WI38 (cell line): ENCODE results near the gene CSTPP1.
A peak's percentile ranks its signal among the peaks of the same experiment; 100 is the strongest.

Experiments used
- H3K4me3 ChIP-seq: 2 replicates; pipeline ENCODE4 v1.5.1; 2011; ENCODE audit warnings: low read depth, mild to moderate bottlenecking, control low read depth, low read length
- TF ChIP-seq, protein P1 (sequence below): IDR thresholded peaks from 2 replicates; pipeline ENCODE4 v1.5.1; 2012; ENCODE audit warnings: low read depth, mild to moderate bottlenecking, control low read depth, low read length

The CSTPP1 gene

DNA sequence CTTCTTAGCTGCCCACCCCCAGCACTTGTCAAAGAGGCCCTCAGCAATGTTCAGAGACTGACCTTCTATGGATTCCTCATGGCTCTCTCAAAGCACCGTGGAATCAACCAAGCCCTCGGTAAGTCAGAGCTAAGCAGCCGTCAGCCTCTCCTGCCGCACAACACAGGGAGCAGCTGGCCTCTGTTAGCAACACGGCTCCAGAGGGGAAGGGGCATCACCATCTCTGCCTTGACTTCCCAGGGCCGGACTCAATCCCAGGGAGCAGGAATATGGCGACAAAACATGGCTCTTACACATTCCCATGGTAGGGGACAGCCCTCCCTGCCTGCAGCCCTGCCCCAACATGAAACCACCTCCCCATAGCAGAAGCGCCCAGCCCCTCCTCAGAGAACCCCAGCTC lies 221.2 kb downstream of the CSTPP1 start:
- H3K4me3 ChIP-seq: no peak overlapping the region
- TF ChIP-seq, protein P1, sequence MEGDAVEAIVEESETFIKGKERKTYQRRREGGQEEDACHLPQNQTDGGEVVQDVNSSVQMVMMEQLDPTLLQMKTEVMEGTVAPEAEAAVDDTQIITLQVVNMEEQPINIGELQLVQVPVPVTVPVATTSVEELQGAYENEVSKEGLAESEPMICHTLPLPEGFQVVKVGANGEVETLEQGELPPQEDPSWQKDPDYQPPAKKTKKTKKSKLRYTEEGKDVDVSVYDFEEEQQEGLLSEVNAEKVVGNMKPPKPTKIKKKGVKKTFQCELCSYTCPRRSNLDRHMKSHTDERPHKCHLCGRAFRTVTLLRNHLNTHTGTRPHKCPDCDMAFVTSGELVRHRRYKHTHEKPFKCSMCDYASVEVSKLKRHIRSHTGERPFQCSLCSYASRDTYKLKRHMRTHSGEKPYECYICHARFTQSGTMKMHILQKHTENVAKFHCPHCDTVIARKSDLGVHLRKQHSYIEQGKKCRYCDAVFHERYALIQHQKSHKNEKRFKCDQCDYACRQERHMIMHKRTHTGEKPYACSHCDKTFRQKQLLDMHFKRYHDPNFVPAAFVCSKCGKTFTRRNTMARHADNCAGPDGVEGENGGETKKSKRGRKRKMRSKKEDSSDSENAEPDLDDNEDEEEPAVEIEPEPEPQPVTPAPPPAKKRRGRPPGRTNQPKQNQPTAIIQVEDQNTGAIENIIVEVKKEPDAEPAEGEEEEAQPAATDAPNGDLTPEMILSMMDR: no peak

DNA sequence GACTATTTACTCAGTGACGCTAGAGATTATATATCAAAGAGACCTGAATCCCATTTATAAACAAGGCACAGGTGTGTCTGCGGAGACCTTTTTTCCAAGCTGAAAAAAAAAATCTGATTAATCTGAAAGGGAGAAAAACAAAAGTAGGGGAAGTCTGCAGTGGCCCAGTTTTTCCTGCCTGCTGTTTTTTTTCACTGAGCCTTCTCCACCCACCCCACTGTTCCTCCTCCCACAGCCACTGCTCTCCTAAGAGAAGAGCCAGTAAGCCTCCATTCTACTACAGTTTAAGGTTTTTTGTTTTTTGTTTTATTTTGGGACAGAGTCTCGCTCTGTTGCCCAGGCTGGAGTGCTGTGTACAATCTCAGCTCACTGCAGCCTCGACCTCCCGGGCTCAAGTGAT lies 221.7 kb downstream of the CSTPP1 start:
- TF ChIP-seq, protein P1: no peak

DNA sequence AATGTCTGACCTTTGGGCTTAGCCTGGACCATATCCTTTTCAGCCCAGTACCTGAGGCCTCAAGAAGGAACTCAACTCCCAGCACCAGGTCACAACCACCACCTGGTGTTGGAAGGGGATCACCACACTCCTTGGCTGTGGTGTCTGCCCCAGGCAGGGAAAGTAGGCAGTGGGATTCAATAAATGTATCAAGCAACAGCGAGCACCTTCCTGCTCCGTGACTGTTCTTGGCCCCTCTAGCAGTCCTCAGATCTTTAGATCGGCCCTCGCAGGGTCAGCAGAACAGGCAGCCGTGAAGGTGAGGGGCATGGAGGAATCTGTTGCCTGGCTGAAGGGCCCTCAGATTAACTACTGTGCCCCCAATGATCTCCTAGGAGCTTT lies 224.2 kb downstream of the CSTPP1 start:
- TF ChIP-seq, protein P1: no peak
- no peak overlapping the region for H3K4me3 ChIP-seq

More for the DNA sequence above, 221.7 kb downstream of the CSTPP1 start:
- H3K4me3 ChIP-seq: no peak overlapping the region

DNA sequence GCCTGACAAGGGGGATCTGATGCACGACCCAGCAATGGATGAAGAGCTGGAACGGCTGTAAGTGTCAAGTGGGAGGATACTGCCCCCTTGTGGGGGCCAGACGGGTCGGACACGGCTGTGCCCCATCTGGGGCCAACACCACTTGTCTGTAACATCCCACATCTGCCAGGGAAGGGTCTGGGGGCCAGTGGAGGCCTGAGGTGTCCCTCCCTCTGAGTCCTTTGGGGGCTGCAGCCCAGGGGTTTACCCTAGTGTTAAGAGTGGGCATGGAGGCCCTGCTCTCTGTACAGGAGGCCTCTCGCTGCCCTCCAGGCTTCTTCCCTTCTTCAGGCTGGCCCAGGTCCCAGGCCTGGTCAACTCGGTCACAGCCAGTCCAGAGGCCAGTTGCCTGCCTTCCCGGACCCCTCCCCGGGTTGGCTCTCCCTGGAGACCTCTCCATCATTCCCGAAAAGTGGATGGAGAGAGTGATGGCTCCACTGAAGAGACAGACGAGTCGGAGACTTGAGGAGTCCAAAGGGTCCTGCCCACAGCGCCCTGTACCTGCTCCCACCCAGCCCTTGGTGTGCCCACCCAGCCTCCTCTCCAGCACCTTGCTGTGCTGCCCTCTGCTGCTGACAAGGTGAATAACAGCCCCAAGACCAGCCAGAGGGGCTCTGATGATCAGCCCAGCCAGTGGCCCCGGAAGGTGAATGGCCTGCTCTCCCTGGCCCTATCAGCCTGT lies 224.7 kb downstream of the CSTPP1 start:
- TF ChIP-seq, protein P1: peak; percentile 85
- H3K4me3 ChIP-seq: no peak overlapping the region

DNA sequence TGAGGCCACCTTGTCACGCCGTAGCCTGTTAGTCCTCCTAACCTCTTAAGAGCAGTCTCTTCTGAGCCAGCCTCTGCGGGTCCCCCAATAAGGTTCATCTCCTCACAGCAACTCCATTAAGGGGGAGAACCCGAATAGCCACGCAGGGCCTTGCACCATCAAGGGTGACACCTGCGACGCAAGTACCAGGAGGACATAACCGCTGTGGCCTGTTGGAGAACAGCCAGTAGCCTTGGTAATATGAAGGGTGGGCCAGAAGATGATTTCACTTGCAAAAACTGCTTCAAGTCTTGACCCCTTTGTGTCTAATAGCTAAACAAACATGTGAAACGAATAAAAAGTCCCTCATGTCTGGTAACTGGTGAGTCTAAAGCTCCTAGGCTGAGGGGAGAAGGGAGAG lies 225.3 kb downstream of the CSTPP1 start:
- H3K4me3 ChIP-seq: no peak overlapping the region
- TF ChIP-seq, protein P1: no peak

DNA sequence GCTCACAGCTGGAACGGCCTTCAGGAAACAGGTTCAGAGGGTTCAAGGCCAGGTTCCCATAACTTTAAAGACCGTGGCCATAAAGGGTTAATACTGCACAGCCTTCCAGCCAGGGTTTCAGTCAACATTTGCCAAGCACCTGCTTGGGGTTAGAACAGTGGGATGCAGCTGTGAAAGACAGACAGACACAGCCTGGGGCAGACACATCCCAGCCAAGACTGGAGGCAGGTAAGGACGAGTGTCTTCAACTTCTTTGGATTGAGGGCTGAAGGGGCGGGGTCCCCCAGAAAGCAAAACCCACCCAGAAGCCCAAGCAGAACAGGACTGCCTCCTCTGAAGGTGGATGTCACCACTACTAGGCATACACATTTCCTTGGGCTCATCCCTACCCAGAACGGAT lies 225.9 kb downstream of the CSTPP1 start:
- H3K4me3 ChIP-seq: no peak overlapping the region
- TF ChIP-seq, protein P1: no peak

DNA sequence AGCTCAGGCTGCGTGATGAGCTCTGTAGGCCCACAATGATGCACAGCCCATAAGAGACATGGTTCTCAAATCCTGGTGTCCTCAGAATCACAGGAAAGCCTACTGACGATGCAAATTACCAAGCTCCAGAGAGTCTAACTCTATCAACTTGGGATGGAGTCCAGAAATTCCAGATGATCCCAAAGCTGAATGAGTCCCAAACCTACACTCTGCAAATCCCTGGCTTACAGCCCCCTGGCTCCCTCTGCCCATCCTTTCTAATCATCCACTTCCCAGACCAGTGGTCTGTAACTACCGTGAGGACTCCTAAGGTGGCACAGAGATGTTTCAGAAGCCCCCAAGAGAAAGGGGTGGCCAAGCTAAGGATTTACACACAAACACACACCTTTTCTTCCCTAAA lies 226.6 kb downstream of the CSTPP1 start:
- H3K4me3 ChIP-seq: no peak overlapping the region
- TF ChIP-seq, protein P1: no peak
